NCI-H1930 (cell line): Measurements from ENCODE around the gene C16orf95.

ENCODE experiments used
- DNase-seq, 2 experiments: peaks; one replicate each; lab custom pipeline; 2025; lab: John Stamatoyannopoulos, UW

Gene C16orf95

GRCh38 chr16:87332150-87332549 is 15.0 kb upstream of the C16orf95 start:
- no peak for DNase-seq

- DNase-seq, result no peak
These were observed 14.1 kb upstream of the C16orf95 start for GRCh38 chr16:87331241-87331801.

GRCh38 chr16:87330646-87331045 is 13.5 kb upstream of the C16orf95 start:
- no peak for DNase-seq

- DNase-seq, result no peak
These were observed 13.0 kb upstream of the C16orf95 start for GRCh38 chr16:87330257-87330624.

- no peak for DNase-seq
These were observed 12.5 kb upstream of the C16orf95 start for GRCh38 chr16:87329436-87330256.

GRCh38 chr16:87328846-87329245 is 11.7 kb upstream of the C16orf95 start:
- DNase-seq, result no peak

- no peak for DNase-seq
These were observed 10.8 kb upstream of the C16orf95 start for GRCh38 chr16:87327798-87328495.

- no peak for DNase-seq
These were observed 9.0 kb upstream of the C16orf95 start for GRCh38 chr16:87326151-87326571.

- no peak for DNase-seq
These were observed 8.2 kb upstream of the C16orf95 start for GRCh38 chr16:87325423-87325858.

GRCh38 chr16:87324411-87325275 is 7.5 kb upstream of the C16orf95 start:
- no peak for DNase-seq

GRCh38 chr16:87323727-87324410 is 6.7 kb upstream of the C16orf95 start:
- DNase-seq, result no peak

GRCh38 chr16:87322833-87323726 is 5.9 kb upstream of the C16orf95 start:
- DNase-seq, result no peak

- DNase-seq, result no peak
These were observed 5.2 kb upstream of the C16orf95 start for GRCh38 chr16:87322360-87322759.

GRCh38 chr16:87321336-87322107 is 4.3 kb upstream of the C16orf95 start:
- DNase-seq, result no peak

- no peak for DNase-seq
These were observed 3.5 kb upstream of the C16orf95 start for GRCh38 chr16:87320510-87321227.

- no peak for DNase-seq
These were observed 2.9 kb upstream of the C16orf95 start for GRCh38 chr16:87319997-87320491.

GRCh38 chr16:87319011-87319410 is 1.8 kb upstream of the C16orf95 start:
- no peak for DNase-seq

GRCh38 chr16:87317750-87318644 is 805 bp upstream of the C16orf95 start:
- no peak for DNase-seq
